ENCODE measurements around the gene RGS19.
A peak's percentile ranks its signal among the peaks of the same experiment; 100 is the strongest.
"Not testable (repeated sequence)": the region's sequence is repeated elsewhere in the genome, so short reads cannot be mapped to it uniquely, and the experiment has no call there.

RGS19 gene

GRCh38 chr20:64087226-64087825 lies 8.0 kb upstream of the RGS19 start:
- H3K36me3 ChIP-seq (ENCODE audit: control insufficient read depth, low read depth, low read length); H3K27ac ChIP-seq (ENCODE audit: low read length); H3K9me3 ChIP-seq (ENCODE audit: control insufficient read depth, low read depth, low read length); H3K4me3 ChIP-seq (ENCODE audit: low read length); H3K4me1 ChIP-seq (ENCODE audit: control insufficient read depth, low read depth, low read length); H3K9ac ChIP-seq (ENCODE audit: low read length): not testable (repeated sequence)
- H3K27me3 ChIP-seq (ENCODE audit: control insufficient read depth, insufficient read depth, low read length) = peaks cover 36% of the 10 kb centered on the region

- Histone ChIP-seq H3K9me3 (ENCODE audit: control insufficient read depth, low read depth, low read length) (no peaks in the 10 kb centered on the region), H3K4me1 (ENCODE audit: control insufficient read depth, low read depth, low read length) (peaks cover 7% of the 10 kb centered on the region), H3K27ac (ENCODE audit: low read length) (no peak overlapping the region), H3K9ac (ENCODE audit: low read length) (no peak overlapping the region), H3K36me3 (ENCODE audit: control insufficient read depth, low read depth, low read length) (no peaks in the 10 kb centered on the region), H3K4me3 (ENCODE audit: low read length) (no peak overlapping the region), H3K27me3 (ENCODE audit: control insufficient read depth, insufficient read depth, low read length) (peaks cover 41% of the 10 kb centered on the region)
Observed at GRCh38 chr20:64086801-64087200, 7.5 kb upstream of the RGS19 start.

DNA sequence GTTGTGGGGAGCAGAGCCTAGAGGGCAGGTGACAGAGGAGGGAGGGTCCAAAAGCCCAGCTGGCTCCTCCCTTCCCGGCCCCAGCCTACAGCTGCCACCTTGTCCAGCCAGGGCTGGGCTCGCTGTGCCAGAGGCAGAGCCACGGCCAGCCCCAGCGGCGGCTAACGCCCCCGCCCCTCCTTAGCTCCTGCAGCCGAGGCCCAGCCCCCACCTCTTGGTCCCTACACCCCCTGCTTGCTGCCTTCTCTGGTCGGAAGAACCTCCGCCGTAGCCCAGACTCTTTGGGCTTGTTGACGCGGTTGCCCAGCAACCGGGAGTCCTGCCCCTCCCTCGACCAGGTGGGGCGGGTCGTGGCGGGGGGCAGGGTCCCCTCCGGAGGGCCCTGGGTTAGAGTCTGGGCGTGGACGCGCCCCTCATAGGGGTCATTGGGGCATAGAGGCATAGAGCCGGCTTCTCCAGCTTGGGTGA lies 5.4 kb upstream of the RGS19 start:
- no peak overlapping the region for H3K27ac ChIP-seq (ENCODE audit: low read length)
- H3K9me3 ChIP-seq (ENCODE audit: control insufficient read depth, low read depth, low read length) = no peaks in the 10 kb centered on the region
- H3K4me3 ChIP-seq (ENCODE audit: low read length) = peak overlapping the region; percentile 51
- H3K36me3 ChIP-seq (ENCODE audit: control insufficient read depth, low read depth, low read length) = no peaks in the 10 kb centered on the region
- peaks cover 7% of the 10 kb centered on the region for H3K4me1 ChIP-seq (ENCODE audit: control insufficient read depth, low read depth, low read length)
- peak overlapping the region; percentile 39 for H3K9ac ChIP-seq (ENCODE audit: low read length)
- peaks cover 60% of the 10 kb centered on the region for H3K27me3 ChIP-seq (ENCODE audit: control insufficient read depth, insufficient read depth, low read length)

GRCh38 chr20:64083804-64084684 lies 4.7 kb upstream of the RGS19 start, which contains the start of gene LKAAEAR1:
Gene LKAAEAR1 (minus strand): TSS chr20:64084398. CDS start chr20:64084219, 179 bp downstream.
- H3K27me3 ChIP-seq (ENCODE audit: control insufficient read depth, insufficient read depth, low read length) = peaks cover 60% of the 10 kb centered on the region
- peaks cover 7% of the 10 kb centered on the region for H3K4me1 ChIP-seq (ENCODE audit: control insufficient read depth, low read depth, low read length)
- H3K9ac ChIP-seq (ENCODE audit: low read length) = peak within 1 kb of the TSS; percentile 39
- H3K9me3 ChIP-seq (ENCODE audit: control insufficient read depth, low read depth, low read length) = no peaks in the 10 kb centered on the region
- H3K4me3 ChIP-seq (ENCODE audit: low read length) = peak within 1 kb of the TSS; percentile 51
- no peaks in the 10 kb centered on the region for H3K36me3 ChIP-seq (ENCODE audit: control insufficient read depth, low read depth, low read length)
- H3K27ac ChIP-seq (ENCODE audit: low read length) = no peak within 1 kb of the TSS

DNA sequence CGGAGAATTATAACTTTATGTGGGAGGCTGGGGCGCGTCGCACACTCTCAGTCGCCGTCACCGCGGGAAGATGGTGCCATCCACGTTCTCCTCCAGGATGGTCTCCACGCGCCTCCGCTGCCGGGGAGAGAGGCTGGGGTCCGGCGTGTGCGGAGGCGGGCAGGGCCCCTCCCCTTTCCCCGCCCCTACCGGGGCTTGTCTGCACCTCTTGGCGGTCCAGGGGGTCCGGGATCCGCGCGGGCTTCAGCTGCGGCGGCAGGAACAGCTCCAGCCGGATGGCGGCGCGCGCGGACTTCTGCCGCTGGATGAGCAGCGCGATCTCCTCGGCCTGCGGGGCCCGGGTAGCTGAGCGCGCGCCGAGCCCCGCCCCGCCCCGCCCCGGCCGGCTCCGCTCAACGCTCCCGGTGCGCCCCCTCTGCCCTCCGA lies 4.1 kb upstream of the RGS19 start:
- Histone ChIP-seq H3K4me3 (ENCODE audit: low read length) (peak overlapping the region; percentile 51), H3K36me3 (ENCODE audit: control insufficient read depth, low read depth, low read length) (no peaks in the 10 kb centered on the region), H3K9ac (ENCODE audit: low read length) (no peak overlapping the region), H3K27me3 (ENCODE audit: control insufficient read depth, insufficient read depth, low read length) (peaks cover 60% of the 10 kb centered on the region), H3K9me3 (ENCODE audit: control insufficient read depth, low read depth, low read length) (no peaks in the 10 kb centered on the region), H3K27ac (ENCODE audit: low read length) (no peak overlapping the region), H3K4me1 (ENCODE audit: control insufficient read depth, low read depth, low read length) (peaks cover 13% of the 10 kb centered on the region)

GRCh38 chr20:64082820-64083377 lies 3.6 kb upstream of the RGS19 start:
- Histone ChIP-seq H3K9ac (ENCODE audit: low read length) (no peak overlapping the region), H3K9me3 (ENCODE audit: control insufficient read depth, low read depth, low read length) (no peaks in the 10 kb centered on the region), H3K27me3 (ENCODE audit: control insufficient read depth, insufficient read depth, low read length) (peaks cover 60% of the 10 kb centered on the region), H3K4me1 (ENCODE audit: control insufficient read depth, low read depth, low read length) (peaks cover 13% of the 10 kb centered on the region), H3K36me3 (ENCODE audit: control insufficient read depth, low read depth, low read length) (no peaks in the 10 kb centered on the region), H3K27ac (ENCODE audit: low read length) (no peak overlapping the region), H3K4me3 (ENCODE audit: low read length) (peak overlapping the region; percentile 47)

DNA sequence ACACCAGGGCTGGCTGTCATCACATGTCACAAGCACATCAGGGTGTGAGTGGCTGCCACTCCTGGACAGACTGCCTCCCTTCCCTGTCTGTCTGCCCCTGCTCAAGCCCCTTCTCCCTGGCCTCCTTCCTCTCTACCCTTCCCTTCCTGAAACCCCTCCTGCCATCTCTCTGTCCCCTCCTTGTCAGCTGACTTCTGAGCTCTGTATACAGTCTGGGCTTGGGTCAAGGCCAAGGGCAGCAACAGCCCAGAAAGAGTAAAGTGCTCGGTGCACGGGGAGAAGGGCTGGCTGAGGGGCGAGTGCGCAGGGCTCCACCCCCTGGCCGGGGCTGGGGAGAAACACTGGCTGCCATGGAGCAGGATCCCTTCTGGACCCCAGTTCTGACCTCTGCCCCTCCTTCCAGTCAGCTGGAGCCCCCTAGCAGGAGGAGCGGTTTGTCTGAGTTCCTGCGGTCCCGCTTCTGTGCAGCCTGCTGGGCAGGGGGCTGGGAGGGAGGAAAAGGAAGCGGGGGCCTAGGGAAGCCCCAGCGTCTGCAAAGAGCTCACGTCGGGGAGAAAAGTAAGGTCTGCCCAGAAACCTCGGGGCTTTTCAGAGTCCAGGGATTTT lies 2.9 kb upstream of the RGS19 start:
- no peak overlapping the region for H3K4me3 ChIP-seq (ENCODE audit: low read length)
- no peak overlapping the region for H3K9ac ChIP-seq (ENCODE audit: low read length)
- peaks cover 60% of the 10 kb centered on the region for H3K27me3 ChIP-seq (ENCODE audit: control insufficient read depth, insufficient read depth, low read length)
- peaks cover 13% of the 10 kb centered on the region for H3K4me1 ChIP-seq (ENCODE audit: control insufficient read depth, low read depth, low read length)
- no peak overlapping the region for H3K27ac ChIP-seq (ENCODE audit: low read length)
- H3K9me3 ChIP-seq (ENCODE audit: control insufficient read depth, low read depth, low read length) = no peaks in the 10 kb centered on the region
- no peaks in the 10 kb centered on the region for H3K36me3 ChIP-seq (ENCODE audit: control insufficient read depth, low read depth, low read length)

GRCh38 chr20:64081624-64081964 lies 2.3 kb upstream of the RGS19 start:
- Histone ChIP-seq H3K27ac (ENCODE audit: low read length) (no peak overlapping the region), H3K4me3 (ENCODE audit: low read length) (no peak overlapping the region), H3K9me3 (ENCODE audit: control insufficient read depth, low read depth, low read length) (no peaks in the 10 kb centered on the region), H3K4me1 (ENCODE audit: control insufficient read depth, low read depth, low read length) (peaks cover 13% of the 10 kb centered on the region), H3K27me3 (ENCODE audit: control insufficient read depth, insufficient read depth, low read length) (peaks cover 60% of the 10 kb centered on the region), H3K36me3 (ENCODE audit: control insufficient read depth, low read depth, low read length) (no peaks in the 10 kb centered on the region), H3K9ac (ENCODE audit: low read length) (no peak overlapping the region)

DNA sequence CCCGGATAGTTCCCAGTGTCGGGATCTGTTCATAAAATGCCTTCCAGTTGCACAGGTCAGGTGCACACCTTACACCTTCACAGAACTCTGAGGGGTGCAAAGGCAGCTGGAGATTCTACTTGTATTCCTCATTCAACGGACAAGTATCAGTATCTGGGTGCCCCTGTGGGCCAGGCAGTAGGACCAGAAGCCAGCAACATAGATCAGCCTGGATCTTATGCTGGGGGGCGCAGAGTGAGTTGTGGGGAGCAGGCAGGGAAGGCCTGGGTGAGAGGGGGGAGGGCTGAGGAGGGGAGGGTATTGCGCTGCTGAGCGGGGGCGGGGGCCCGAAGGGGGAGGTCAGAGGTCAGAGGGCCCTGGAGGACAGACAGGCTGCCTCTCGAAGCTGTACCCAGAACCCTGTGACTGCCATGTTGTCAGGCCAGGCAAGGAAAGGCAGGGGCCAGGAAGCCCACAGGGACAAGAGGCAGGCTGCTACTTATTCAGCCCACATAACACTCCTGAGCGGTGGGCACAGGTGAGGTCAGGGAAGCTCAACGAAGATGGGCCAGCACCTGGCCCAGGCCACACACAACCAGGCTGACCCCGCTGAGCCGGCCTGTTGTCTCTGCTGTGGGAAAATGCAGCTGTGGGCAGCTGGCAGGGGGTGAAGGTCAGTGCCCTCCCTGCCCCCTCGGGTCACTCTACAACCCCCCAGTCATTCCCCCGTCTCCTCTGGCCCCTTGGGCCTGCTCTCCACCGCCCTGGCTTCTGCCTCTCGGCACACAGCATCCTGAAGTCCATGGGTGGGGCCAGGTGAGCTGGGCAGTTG lies 1.7 kb upstream of the RGS19 start:
- Histone ChIP-seq H3K4me3 (ENCODE audit: low read length) (no peak overlapping the region), H3K4me1 (ENCODE audit: control insufficient read depth, low read depth, low read length) (peaks cover 13% of the 10 kb centered on the region), H3K9me3 (ENCODE audit: control insufficient read depth, low read depth, low read length) (no peaks in the 10 kb centered on the region), H3K36me3 (ENCODE audit: control insufficient read depth, low read depth, low read length) (no peaks in the 10 kb centered on the region), H3K9ac (ENCODE audit: low read length) (no peak overlapping the region), H3K27ac (ENCODE audit: low read length) (no peak overlapping the region), H3K27me3 (ENCODE audit: control insufficient read depth, insufficient read depth, low read length) (peaks cover 58% of the 10 kb centered on the region)

DNA sequence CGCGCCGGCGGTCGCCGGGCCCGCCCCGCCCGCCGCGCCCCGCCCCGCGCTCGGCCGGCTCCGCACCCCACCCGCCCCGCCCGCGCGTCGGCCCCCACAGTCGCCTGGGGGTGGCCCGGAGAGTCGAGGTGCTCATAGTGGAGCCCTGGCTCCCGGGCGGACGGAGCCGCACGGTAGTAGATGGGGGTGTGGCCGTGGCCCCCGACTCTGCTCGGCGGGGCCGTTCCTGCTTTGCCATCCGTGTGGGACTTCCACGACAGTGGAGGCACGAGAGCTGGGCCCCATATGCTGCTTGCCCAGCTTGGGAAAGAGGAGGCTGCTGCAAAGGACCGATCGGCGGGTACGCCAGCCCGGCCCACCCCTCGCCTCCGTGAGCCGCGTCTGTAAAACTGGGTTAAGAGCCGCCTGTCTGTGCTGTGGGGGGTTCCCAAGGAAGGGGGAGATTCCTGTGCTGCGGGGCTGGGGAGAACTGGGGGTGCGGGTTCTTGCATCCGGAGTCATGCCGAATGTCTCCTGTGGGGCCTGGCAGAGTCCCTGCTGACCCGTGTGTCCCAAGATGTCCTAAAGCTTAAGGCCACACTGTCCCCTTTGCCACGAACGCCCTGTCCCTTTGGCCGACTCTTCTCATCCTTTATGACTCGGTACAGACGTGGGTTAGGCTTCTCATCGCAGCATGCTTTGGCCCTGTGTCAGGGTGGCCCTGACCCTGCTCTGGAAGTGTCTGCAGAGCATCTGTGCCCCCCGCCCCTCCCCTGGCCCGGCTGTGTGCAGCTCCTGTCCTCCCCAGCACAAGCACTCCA lies 895 bp upstream of the RGS19 start, which contains the start of gene OPRL1:
Gene OPRL1, plus strand, starts transcription at position 70 of the 800 bp plus-strand sequence. CDS start 12,639 bp downstream, outside the sequence.
- peak within 1 kb of the TSS; percentile 53 for H3K9ac ChIP-seq (ENCODE audit: low read length)
- peaks cover 13% of the 10 kb centered on the region for H3K4me1 ChIP-seq (ENCODE audit: control insufficient read depth, low read depth, low read length)
- peak within 1 kb of the TSS; percentile 66 for H3K4me3 ChIP-seq (ENCODE audit: low read length)
- peaks cover 50% of the 10 kb centered on the region for H3K27me3 ChIP-seq (ENCODE audit: control insufficient read depth, insufficient read depth, low read length)
- H3K27ac ChIP-seq (ENCODE audit: low read length) = no peak within 1 kb of the TSS
- H3K36me3 ChIP-seq (ENCODE audit: control insufficient read depth, low read depth, low read length) = no peaks in the 10 kb centered on the region
- H3K9me3 ChIP-seq (ENCODE audit: control insufficient read depth, low read depth, low read length) = no peaks in the 10 kb centered on the region

Measured in iPS-18a (cell line).